GM19438 (cell line): ENCODE measurements around the gene SPIN4.
"Not testable (repeated sequence)": the region's sequence is repeated elsewhere in the genome, so short reads cannot be mapped to it uniquely, and the experiment has no call there.

ENCODE experiments used
- ATAC-seq: cut with Tn5 transposase; IDR thresholded peaks from one replicate; pipeline ENCODE4 v1.9.1; 2021; ENCODE audit warnings: low read depth; ENCODE audit not compliant: unreplicated experiment

The SPIN4 gene

DNA sequence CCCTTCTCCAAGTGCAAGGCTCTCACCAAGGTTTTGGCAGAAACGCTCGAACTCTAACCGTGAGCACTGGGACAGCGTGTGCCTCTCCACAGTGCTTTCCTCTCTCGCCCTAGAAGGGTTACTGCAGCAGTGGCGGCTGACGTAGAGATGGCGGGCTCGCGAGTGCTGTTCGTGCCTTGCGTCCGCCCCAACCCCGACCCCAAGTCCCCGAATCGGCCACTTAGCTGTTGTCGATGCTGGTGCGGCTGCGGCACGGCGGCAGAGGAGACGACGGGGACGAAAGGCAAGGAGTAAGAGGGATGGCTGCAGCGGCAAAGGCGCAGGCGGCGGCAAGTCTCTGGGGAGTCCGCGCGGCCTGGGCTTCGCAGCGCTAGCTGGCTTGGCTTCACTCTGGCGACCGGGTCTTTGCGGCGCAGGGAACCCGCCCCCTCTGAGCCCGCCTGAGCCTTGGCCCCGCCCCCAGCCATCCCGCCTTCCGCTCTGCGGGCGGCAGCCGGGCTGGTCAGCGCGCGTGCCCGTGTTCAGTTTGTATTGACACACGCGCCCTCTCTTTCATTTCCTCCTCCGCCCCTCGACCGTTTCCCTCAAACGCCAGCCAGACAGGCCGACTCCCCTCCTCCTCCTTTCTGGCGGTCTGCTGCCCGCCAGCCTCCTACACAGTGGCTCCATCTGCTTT lies at the start of gene SPIN4:
Gene SPIN4 (minus strand): TSS at position 392 of the 676 bp plus-strand sequence. CDS start 513 bp downstream, outside the sequence.
- peak; percentile 90 for ATAC-seq

GRCh38 chrX:63400340-63400739 lies 49.2 kb upstream of the SPIN4 start:
- ATAC-seq: no peak

- no peak for ATAC-seq
These were observed 43.7 kb upstream of the SPIN4 start for GRCh38 chrX:63394872-63395271.

GRCh38 chrX:63393094-63393493 lies 42.0 kb upstream of the SPIN4 start:
- not testable (repeated sequence) for ATAC-seq

DNA sequence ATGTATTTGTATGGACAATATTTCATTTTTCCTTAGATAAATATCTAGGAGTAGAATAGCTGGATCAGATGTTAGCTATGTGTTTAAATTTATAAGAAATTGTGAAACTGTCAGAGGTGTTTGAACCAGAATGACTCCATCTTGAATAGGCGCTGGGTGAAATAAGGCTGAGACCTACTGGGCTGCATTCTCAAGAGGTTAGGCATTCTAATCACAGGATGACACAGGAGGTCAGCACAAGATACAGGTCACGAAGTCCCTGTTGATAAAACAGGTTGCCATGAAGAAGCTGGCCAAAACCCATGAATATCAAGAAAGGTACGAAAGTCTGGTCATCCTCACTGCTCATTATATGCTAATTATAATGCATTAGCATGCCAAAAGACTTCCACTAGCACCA lies 36.3 kb upstream of the SPIN4 start:
- ATAC-seq: no peak

- not testable (repeated sequence) for ATAC-seq
These were observed 33.1 kb upstream of the SPIN4 start for GRCh38 chrX:63384263-63384662.

- not testable (repeated sequence) for ATAC-seq
These were observed 21.9 kb upstream of the SPIN4 start for GRCh38 chrX:63373012-63373411.

DNA sequence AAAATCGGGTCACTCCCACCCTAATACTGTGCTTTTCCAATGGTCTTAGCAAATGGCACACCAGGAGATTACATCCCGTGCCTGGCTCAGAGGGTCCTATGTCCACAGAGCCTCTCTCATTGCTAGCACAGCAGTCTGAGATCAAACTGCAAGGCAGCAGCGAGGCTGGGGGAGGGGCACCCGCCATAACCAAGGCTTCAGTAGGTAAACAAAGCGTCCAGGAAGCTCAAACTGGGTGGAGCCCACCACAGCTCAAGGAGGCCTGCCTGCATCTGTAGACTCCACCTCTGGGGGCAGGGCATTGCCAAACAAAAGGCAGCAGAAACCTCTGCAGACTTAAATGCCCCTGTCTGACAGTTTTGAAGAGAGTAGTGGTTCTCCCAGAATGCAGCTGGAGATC lies 16.6 kb upstream of the SPIN4 start:
- ATAC-seq: not testable (repeated sequence)

- ATAC-seq: no peak
These were observed 12.7 kb upstream of the SPIN4 start for GRCh38 chrX:63363788-63364187.

DNA sequence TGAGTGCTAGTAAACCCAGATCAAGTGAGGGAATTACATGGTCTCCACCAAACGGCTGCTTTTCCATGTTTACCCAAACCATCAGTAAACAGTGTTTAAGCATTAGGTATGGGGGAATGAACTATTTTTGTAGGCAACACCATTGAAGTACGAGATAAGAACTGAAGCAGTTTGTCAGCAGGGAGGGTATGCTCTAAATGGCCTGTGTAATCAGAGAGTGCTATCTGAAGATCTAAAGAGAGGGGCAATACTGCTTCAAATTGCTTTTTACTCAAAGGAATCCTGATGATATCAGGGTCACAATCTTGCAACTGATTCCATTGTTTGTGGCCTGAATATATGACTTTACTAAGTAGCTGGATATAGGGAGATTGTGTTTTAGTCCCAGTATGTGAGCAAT lies 10.4 kb upstream of the SPIN4 start:
- no peak for ATAC-seq

- ATAC-seq: no peak
These were observed 3.4 kb upstream of the SPIN4 start for GRCh38 chrX:63354484-63354883.

- peak; percentile 44 for ATAC-seq
These were observed 661 bp downstream of the SPIN4 start for GRCh38 chrX:63350465-63350877.

GRCh38 chrX:63349307-63349706 lies 1.8 kb downstream of the SPIN4 start:
- no peak for ATAC-seq

DNA sequence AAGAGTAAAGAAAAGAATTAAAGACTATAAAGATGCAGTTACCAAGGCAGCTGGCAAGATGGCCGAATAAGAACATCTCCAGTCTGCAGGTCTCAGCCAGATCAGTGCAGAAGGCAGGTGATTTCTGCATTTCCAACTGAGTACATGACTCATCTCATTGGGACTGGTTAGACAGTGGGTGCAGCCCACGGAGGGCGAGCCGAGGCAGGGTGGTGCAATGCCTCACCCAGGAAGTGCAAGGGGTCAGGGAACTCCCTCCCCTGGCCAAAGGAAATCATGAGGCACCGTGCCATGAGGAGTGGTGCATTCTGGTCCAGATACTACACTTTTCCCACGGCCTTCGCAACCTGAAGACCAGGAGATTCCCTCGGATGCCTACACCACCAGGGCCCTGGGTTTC lies 20.5 kb downstream of the SPIN4 start:
- no peak for ATAC-seq

GRCh38 chrX:63327788-63328187 lies 23.3 kb downstream of the SPIN4 start:
- no peak for ATAC-seq

DNA sequence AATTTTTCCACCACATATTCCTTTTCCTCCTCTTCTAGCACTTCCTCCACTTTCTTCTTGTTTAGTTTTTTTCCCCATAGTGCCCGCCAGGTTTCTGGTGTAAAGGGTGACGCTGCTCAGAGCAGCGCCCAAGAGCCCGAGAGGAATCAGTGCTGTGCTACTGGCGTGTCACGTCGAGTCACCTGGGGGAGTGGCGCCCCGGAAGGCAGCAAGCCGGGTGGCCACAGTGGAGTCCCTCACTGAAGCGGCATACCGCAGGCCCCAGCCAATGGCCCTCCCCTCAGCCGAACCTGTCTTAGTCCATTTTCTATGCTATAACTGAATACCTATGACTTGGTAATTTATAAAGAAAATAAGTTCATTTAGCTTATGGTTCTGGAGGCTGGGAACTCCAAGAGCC lies 51.5 kb downstream of the SPIN4 start:
- ATAC-seq: no peak
